GM18861 (cell line): ENCODE results near the gene SYTL4.
A peak's percentile ranks its signal among the peaks of the same experiment; 100 is the strongest.

Experiments used
- ATAC-seq: cut with Tn5 transposase; IDR thresholded peaks from one replicate; pipeline ENCODE4 v1.9.1; 2021; ENCODE audit not compliant: unreplicated experiment

SYTL4 gene

GRCh38 chrX:100695302-100695701, 36.6 kb downstream of the SYTL4 start:
- no peak for ATAC-seq

GRCh38 chrX:100687546-100687945, 44.4 kb downstream of the SYTL4 start:
- ATAC-seq = no peak

GRCh38 chrX:100687128-100687527, 44.8 kb downstream of the SYTL4 start:
- no peak for ATAC-seq

- ATAC-seq = no peak
Observed at GRCh38 chrX:100685997-100686305, 46.0 kb downstream of the SYTL4 start.

GRCh38 chrX:100685284-100685996, 46.5 kb downstream of the SYTL4 start:
- ATAC-seq = peak; percentile 83

- no peak for ATAC-seq
Observed at GRCh38 chrX:100682939-100683338, 49.0 kb downstream of the SYTL4 start.

- ATAC-seq = no peak
Observed at GRCh38 chrX:100681599-100681998, 50.3 kb downstream of the SYTL4 start.

GRCh38 chrX:100680756-100681155, 51.2 kb downstream of the SYTL4 start:
- no peak for ATAC-seq

- no peak for ATAC-seq
Observed at GRCh38 chrX:100677611-100678181, 54.2 kb downstream of the SYTL4 start.

GRCh38 chrX:100674705-100675104, 57.2 kb downstream of the SYTL4 start:
- peak; percentile 57 for ATAC-seq

GRCh38 chrX:100673397-100673953, 58.4 kb downstream of the SYTL4 start:
- ATAC-seq = no peak

- ATAC-seq = no peak
Observed at GRCh38 chrX:100672966-100673365, 59.0 kb downstream of the SYTL4 start.

GRCh38 chrX:100663642-100664041, 68.3 kb downstream of the SYTL4 start:
- ATAC-seq = no peak

GRCh38 chrX:100662796-100663195, 69.1 kb downstream of the SYTL4 start:
- ATAC-seq = no peak

GRCh38 chrX:100662170-100662569, 69.8 kb downstream of the SYTL4 start:
- ATAC-seq = no peak

- no peak for ATAC-seq
Observed at GRCh38 chrX:100659431-100660137, 72.3 kb downstream of the SYTL4 start.

- no peak for ATAC-seq
Observed at GRCh38 chrX:100658941-100659381, 73.0 kb downstream of the SYTL4 start.

GRCh38 chrX:100654261-100654660, 77.7 kb downstream of the SYTL4 start:
- no peak for ATAC-seq

GRCh38 chrX:100652266-100652665, 79.7 kb downstream of the SYTL4 start:
- ATAC-seq = no peak

- no peak for ATAC-seq
Observed at GRCh38 chrX:100650841-100651240, 81.1 kb downstream of the SYTL4 start.

- ATAC-seq = no peak
Observed at GRCh38 chrX:100649550-100650356, 82.2 kb downstream of the SYTL4 start.
